ENCODE measurements around the gene CNTN4.

GRCh38 chr3:2082871-2083480, 15.7 kb upstream of the CNTN4 start:
- TF ChIP-seq, protein P1, sequence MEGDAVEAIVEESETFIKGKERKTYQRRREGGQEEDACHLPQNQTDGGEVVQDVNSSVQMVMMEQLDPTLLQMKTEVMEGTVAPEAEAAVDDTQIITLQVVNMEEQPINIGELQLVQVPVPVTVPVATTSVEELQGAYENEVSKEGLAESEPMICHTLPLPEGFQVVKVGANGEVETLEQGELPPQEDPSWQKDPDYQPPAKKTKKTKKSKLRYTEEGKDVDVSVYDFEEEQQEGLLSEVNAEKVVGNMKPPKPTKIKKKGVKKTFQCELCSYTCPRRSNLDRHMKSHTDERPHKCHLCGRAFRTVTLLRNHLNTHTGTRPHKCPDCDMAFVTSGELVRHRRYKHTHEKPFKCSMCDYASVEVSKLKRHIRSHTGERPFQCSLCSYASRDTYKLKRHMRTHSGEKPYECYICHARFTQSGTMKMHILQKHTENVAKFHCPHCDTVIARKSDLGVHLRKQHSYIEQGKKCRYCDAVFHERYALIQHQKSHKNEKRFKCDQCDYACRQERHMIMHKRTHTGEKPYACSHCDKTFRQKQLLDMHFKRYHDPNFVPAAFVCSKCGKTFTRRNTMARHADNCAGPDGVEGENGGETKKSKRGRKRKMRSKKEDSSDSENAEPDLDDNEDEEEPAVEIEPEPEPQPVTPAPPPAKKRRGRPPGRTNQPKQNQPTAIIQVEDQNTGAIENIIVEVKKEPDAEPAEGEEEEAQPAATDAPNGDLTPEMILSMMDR (IDR thresholded peaks at IDR 0.05), result no peak
- no peak for TF ChIP-seq POLR2A (IDR thresholded peaks at IDR 0.05)

Measured in tibial nerve (tissue), 3 donors.